Karpas-422 (cell line): ENCODE measurements around the gene NSMCE1. TPM values are rescaled to one million over a fixed set of nuclear protein-coding genes. Genes with fewer than 3 reads are reported as not detected.

ENCODE experiments used
- DNase-seq: peaks from one replicate; pipeline ENCODE4 v3.0.0-alpha.2; 2015
- H2AFZ ChIP-seq: fragments of 200-600 bp; sonication (generic); 2 replicates; pipeline ENCODE4 v1.6.1; 2014; ENCODE audit warnings: antibody characterized with exemption, low read length, mixed read lengths
- H3K27ac ChIP-seq: fragments of 200-600 bp; sonication (generic); 2 replicates; pipeline ENCODE4 v1.5.1; 2014; ENCODE audit warnings: mild to moderate bottlenecking, low read length, moderate library complexity
- H3K27me3 ChIP-seq: fragments of 200-600 bp; sonication (generic); 2 replicates; pipeline ENCODE4 v1.6.1; 2014; ENCODE audit warnings: low read length, mixed read lengths
- H3K36me3 ChIP-seq: fragments of 200-600 bp; sonication (generic); 2 replicates; pipeline ENCODE4 v1.6.1; 2014; ENCODE audit warnings: low read length, mixed read lengths; ENCODE audit not compliant: insufficient read depth
- H3K4me1 ChIP-seq: fragments of 200-600 bp; sonication (generic); 2 replicates; pipeline ENCODE4 v1.6.1; 2014; ENCODE audit warnings: mild to moderate bottlenecking, low read length, mixed read lengths
- H3K4me2 ChIP-seq: fragments of 200-600 bp; sonication (generic); 2 replicates; pipeline ENCODE4 v1.6.1; 2014; ENCODE audit warnings: low read length, low read depth, mild to moderate bottlenecking; ENCODE audit not compliant: poor library complexity, severe bottlenecking
- H3K4me3 ChIP-seq: fragments of 200-600 bp; sonication (generic); 2 replicates; pipeline ENCODE4 v1.5.1; 2014; ENCODE audit warnings: mild to moderate bottlenecking, antibody characterized with exemption, low read length, mixed read lengths
- H3K79me2 ChIP-seq: fragments of 200-600 bp; sonication (generic); 2 replicates; pipeline ENCODE4 v1.6.1; 2014; ENCODE audit warnings: mild to moderate bottlenecking, low read length, mixed read lengths
- H3K9ac ChIP-seq: fragments of 200-600 bp; sonication (generic); 2 replicates; pipeline ENCODE4 v1.6.0; 2014; ENCODE audit warnings: low read length
- H3K9me2 ChIP-seq: fragments of 200-600 bp; sonication (generic), shearing (Covaris generic); replicated peaks from 2 replicates; pipeline ENCODE4 v1.6.0; 2014; ENCODE audit warnings: mild to moderate bottlenecking, low read length, moderate library complexity; ENCODE audit not compliant: insufficient read depth
- H3K9me3 ChIP-seq: fragments of 300-700, 200-600 bp; sonication (generic); 2 replicates; pipeline ENCODE4 v1.6.1; 2014; ENCODE audit warnings: low read length, mixed read lengths
- H4K20me1 ChIP-seq: fragments of 200-600 bp; sonication (generic); 2 replicates; pipeline ENCODE4 v1.6.1; 2014; ENCODE audit warnings: mild to moderate bottlenecking, antibody characterized with exemption, low read length, low read depth; ENCODE audit not compliant: insufficient read depth
- total RNA-seq: library from RNA; depleted of rRNA; stranded (reverse); fragments of >200 nt; shearing (Covaris generic); gene quantifications from 2 replicates; pipeline ENCODE4 v1.2.3, GENCODE V29; 2014; ENCODE audit warnings: low replicate concordance

The NSMCE1 gene
- total RNA-seq, 1 experiment from 2014 or later = 77.8 TPM

DNA sequence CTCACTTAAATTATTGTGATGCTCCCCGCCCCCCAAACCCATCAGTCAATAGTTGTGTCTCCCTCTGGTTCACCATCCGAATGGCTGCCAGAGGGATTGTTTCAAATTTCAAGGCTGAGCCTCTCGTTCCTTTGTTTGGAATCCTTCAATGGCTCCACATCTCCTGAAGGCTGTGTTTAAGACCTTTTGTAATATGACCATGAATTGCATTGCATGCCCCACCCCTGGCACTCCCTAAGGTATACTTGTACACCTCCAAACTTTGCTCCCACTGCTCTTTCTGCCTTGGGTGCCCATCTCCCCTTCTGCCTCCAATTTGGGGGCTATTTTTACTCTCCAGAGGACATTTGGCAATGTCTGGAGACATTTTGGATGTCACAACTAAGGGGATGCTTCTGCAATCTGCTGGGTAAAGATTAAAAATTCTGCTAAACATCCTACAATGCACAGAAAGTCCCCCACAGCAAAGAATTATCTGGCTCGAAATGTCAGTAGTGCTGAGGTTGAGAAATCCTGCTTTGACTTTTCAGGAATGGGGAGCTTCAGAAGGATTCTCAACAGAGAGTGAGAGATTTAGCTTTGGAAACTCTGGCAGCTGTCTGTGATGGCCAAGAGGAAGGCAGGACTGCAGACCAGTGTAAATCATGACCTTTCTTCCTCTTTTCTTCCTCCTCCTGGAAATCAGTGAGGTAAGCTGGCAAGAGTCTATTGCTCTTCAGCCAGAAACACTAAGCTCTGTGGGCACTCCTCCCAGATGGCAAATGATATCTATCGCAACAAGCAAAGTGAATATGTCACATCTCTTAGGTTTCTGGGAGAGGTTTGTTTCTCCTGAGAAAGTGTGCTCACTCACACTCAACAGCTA is 36.5 kb upstream of the NSMCE1 start:
- Histone ChIP-seq H3K27me3 (no peaks in the 10 kb centered on the region), H4K20me1 (no peaks in the 10 kb centered on the region), H3K79me2 (no peaks in the 10 kb centered on the region), H3K9me3 (no peaks in the 10 kb centered on the region), H3K4me3 (no peak overlapping the region), H3K36me3 (no peaks in the 10 kb centered on the region), H3K9me2 (no peaks in the 10 kb centered on the region), H3K4me1 (peaks cover 5% of the 10 kb centered on the region; the same call in 1 of the 2 replicates), H3K27ac (no peak overlapping the region), H3K4me2 (no peak overlapping the region), H2AFZ (no peak overlapping the region), H3K9ac (no peak overlapping the region)
- no peak for DNase-seq

DNA sequence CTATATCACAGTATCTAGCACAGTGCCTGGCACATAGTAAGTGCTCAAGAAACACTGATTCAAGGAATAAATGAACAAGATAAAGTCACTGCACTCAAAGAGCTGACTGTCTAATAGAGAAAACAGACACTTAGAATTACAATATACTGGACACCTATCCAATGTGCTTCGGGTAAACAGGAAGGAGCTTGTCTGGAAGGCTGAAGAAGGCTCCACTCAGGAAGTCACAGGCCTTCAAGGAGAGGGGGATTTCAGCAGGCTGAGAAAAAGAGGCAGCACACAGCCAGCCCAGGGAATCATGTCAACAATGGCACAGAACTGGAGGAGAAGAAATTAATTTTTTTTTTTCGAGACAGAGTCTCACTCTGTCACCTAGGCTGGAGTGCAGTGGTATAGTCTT is 35.5 kb upstream of the NSMCE1 start:
- no peak for DNase-seq
- Histone ChIP-seq H3K79me2 (no peaks in the 10 kb centered on the region), H3K27me3 (no peaks in the 10 kb centered on the region), H3K9me3 (no peaks in the 10 kb centered on the region), H3K9me2 (no peaks in the 10 kb centered on the region), H3K4me1 (peaks cover 5% of the 10 kb centered on the region; the same call in 1 of the 2 replicates), H2AFZ (no peak overlapping the region), H3K27ac (no peak overlapping the region), H4K20me1 (no peaks in the 10 kb centered on the region), H3K4me3 (no peak overlapping the region), H3K36me3 (no peaks in the 10 kb centered on the region), H3K9ac (no peak overlapping the region), H3K4me2 (no peak overlapping the region)

DNA sequence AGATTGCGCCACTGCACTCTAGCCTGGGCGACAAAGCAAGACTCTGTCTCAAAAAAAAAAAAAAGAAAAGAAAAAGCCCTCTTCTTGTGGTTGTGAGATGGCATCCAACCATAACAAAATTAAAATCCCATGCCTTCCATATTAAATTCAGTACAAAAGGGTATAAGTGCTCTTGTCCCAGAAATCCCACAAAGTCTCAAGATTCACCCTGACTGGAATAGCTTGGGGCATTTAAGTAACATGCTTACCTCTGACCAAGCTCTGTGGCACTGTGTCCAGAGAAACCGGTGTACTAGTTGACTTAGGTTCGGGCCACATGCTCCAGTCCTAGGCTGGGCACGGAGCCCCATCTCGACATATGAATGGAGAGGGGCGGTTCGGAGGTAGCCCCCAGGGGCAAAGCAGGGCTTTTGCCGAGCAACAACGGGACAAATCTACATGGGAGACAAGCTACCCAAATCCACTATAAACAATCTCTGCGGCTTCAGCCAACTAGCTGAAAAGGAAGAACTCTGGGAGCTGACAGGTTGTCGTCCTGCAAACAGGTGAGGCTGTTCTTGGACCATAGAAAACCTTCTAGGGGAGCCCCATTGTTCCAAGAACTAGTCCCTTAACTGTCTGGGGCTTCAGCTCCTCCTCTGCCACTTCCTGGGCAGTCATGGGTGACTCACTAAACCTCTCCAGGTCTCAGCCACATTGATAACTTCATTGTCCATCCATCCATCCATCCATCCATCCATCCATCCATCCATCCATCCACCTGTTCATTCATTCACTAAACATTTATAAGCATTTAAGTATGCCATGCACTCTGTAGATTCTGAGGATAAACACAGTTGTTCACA is 34.9 kb upstream of the NSMCE1 start:
- no peaks in the 10 kb centered on the region for H3K36me3 ChIP-seq
- peaks cover 5% of the 10 kb centered on the region; the same call in 1 of the 2 replicates for H3K4me1 ChIP-seq
- no peaks in the 10 kb centered on the region for H3K9me2 ChIP-seq
- H3K9me3 ChIP-seq = no peaks in the 10 kb centered on the region
- H3K79me2 ChIP-seq = no peaks in the 10 kb centered on the region
- no peak overlapping the region for H3K4me3 ChIP-seq
- H3K27me3 ChIP-seq = no peaks in the 10 kb centered on the region
- H3K9ac ChIP-seq = no peak overlapping the region
- no peak overlapping the region for H3K27ac ChIP-seq
- H3K4me2 ChIP-seq = no peak overlapping the region
- H2AFZ ChIP-seq = no peak overlapping the region
- H4K20me1 ChIP-seq = no peaks in the 10 kb centered on the region
- no peak for DNase-seq

DNA sequence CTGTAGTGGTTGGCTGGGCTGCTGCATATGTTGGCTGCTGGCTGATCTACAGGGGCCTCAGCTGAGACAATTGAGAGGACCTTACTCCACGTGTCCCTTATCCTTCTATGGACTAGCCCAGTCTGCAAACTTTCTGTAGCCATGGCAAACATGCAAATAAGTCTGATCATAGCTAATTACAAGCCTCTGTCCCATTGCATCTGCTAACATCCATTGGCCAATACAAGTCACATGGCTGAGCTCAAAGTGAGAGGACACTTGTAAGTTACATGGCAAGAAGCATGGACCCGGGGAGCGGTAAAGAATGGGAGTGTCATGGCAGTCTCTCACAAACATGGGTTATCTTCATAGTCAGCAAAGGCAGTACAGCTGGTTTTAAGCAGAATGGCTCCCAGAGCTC is 33.6 kb upstream of the NSMCE1 start:
- Histone ChIP-seq H3K27ac (no peak overlapping the region), H3K27me3 (no peaks in the 10 kb centered on the region), H3K9me3 (no peaks in the 10 kb centered on the region), H3K9ac (no peak overlapping the region), H3K4me3 (no peak overlapping the region), H3K9me2 (no peaks in the 10 kb centered on the region), H4K20me1 (no peaks in the 10 kb centered on the region), H3K4me2 (no peak overlapping the region), H3K36me3 (no peaks in the 10 kb centered on the region), H2AFZ (no peak overlapping the region), H3K4me1 (peaks cover 5% of the 10 kb centered on the region; the same call in 1 of the 2 replicates), H3K79me2 (no peaks in the 10 kb centered on the region)
- DNase-seq = peak; percentile 62

DNA sequence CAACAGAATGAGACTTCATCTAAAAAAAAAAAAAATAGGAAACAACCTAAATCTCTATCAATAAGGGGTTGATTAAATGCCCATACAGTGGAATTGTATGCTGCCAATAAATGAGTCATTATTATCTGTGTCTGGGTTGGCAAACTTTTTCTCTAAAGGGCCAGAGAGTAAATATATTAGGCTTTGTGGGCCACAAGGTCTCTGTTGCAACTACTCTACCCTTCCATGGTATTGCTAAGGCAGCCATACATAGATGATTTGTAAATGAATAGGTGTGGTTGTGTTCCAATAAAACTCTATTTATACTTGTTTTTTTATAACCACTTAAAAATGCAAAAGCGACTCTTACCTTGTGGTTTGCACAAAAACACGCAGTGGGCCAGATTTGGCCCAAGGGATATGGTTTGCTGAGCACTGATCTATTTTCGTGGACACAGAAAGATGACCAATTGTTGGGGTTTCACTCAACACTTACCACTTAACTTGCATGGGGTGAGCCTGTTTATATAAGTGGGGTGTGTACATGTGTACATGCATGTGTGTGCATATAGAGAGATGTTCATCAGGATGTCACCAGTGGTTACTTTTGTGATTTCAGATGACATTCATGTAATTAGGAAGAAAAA is 32.8 kb upstream of the NSMCE1 start:
- Histone ChIP-seq H3K9me3 (no peaks in the 10 kb centered on the region), H3K36me3 (no peaks in the 10 kb centered on the region), H4K20me1 (no peaks in the 10 kb centered on the region), H3K27ac (no peak overlapping the region), H3K9me2 (no peaks in the 10 kb centered on the region), H3K9ac (no peak overlapping the region), H3K4me2 (no peak overlapping the region), H2AFZ (no peak overlapping the region), H3K27me3 (no peaks in the 10 kb centered on the region), H3K79me2 (no peaks in the 10 kb centered on the region), H3K4me3 (no peak overlapping the region), H3K4me1 (peaks cover 5% of the 10 kb centered on the region; the same call in 1 of the 2 replicates)
- DNase-seq = no peak

DNA sequence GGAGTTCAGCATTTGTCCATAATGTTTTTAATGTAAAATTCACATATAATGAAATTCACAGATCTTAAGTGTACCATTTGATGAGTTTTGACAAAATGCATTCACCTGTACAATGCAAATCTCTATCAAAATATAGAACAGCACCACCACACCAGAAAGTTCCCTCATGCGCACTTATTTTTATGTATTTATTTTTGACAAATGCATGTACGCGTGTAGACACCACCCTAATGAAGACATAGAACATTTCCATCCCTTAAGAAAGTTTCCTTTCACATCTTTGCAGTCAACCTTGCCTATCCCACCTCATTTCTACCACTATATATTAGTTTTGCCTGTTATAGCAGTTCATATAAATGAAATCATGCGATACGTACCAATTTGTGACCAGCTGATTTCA is 29.6 kb upstream of the NSMCE1 start:
- Histone ChIP-seq H3K9me2 (no peaks in the 10 kb centered on the region), H3K27me3 (no peaks in the 10 kb centered on the region), H4K20me1 (no peaks in the 10 kb centered on the region), H3K27ac (no peak overlapping the region), H3K4me2 (no peak overlapping the region), H3K36me3 (no peaks in the 10 kb centered on the region), H3K4me1 (peaks cover 5% of the 10 kb centered on the region; the same call in 1 of the 2 replicates), H3K9me3 (no peaks in the 10 kb centered on the region), H3K4me3 (no peak overlapping the region), H2AFZ (no peak overlapping the region), H3K79me2 (no peaks in the 10 kb centered on the region), H3K9ac (no peak overlapping the region)
- DNase-seq = no peak

DNA sequence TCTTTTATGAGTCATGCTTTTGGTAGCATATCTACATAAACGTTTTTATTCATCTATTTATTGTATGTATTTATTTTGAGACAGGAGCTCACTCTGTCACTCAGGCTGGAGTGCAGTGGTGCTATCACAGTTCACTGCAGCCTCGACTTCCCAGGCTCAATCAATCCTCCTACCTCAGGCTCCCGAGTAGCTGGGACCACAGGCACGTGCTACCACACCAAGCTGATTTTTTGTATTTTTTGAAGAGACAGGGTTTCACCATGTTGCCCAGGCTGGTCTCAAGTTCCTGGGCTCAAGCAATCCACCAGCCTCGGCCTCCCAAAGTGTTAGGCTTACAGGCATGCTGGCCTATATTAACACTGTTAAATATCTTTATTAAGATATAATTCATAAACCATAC is 24.8 kb upstream of the NSMCE1 start:
- H3K27ac ChIP-seq = no peak overlapping the region
- H3K9me2 ChIP-seq = no peaks in the 10 kb centered on the region
- no peak overlapping the region for H3K4me2 ChIP-seq
- H3K9me3 ChIP-seq = no peaks in the 10 kb centered on the region
- no peak overlapping the region for H3K9ac ChIP-seq
- no peaks in the 10 kb centered on the region for H3K79me2 ChIP-seq
- no peaks in the 10 kb centered on the region for H3K27me3 ChIP-seq
- H3K4me1 ChIP-seq = no peaks in the 10 kb centered on the region
- H3K4me3 ChIP-seq = no peak overlapping the region
- no peaks in the 10 kb centered on the region for H3K36me3 ChIP-seq
- H4K20me1 ChIP-seq = no peaks in the 10 kb centered on the region
- no peak for DNase-seq
- no peak overlapping the region for H2AFZ ChIP-seq

DNA sequence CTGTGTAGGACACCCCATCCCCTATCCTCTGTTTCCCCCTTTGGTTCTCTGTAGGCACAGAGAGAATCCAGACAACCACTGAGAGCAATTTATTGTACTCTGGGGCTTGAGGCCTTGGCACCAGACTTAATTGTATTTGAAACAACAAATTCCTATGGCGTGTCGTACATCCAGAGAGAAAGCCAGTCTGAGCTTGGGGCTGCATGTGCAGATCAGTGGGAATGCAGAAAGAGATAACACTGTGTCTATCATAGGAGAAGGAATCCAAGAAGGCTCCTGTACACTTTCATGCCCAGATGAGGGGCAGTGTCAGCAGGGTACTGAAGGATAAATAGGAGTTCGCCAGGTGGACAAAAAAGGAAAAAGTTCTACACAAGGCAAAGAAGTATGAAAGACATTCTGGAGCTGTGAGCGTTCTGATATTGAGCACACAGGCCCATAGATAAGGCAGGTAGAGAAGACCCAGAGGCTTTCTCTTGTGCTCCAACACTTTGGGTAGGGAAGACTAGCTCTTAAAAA is 23.2 kb upstream of the NSMCE1 start:
- no peaks in the 10 kb centered on the region for H3K9me2 ChIP-seq
- no peaks in the 10 kb centered on the region for H3K27me3 ChIP-seq
- no peaks in the 10 kb centered on the region for H3K79me2 ChIP-seq
- no peak overlapping the region for H3K9ac ChIP-seq
- no peaks in the 10 kb centered on the region for H3K9me3 ChIP-seq
- no peak for DNase-seq
- H3K4me3 ChIP-seq = no peak overlapping the region
- H3K4me1 ChIP-seq = no peaks in the 10 kb centered on the region
- no peaks in the 10 kb centered on the region for H4K20me1 ChIP-seq
- H2AFZ ChIP-seq = no peak overlapping the region
- no peak overlapping the region for H3K27ac ChIP-seq
- H3K36me3 ChIP-seq = no peaks in the 10 kb centered on the region
- H3K4me2 ChIP-seq = no peak overlapping the region
